PC-3 (cell line): ENCODE measurements around the gene FGD5. TPM values are rescaled to one million over a fixed set of nuclear protein-coding genes. Genes with fewer than 3 reads are reported as not detected.

Experiments used
- ATAC-seq: fragments of 200-7000 bp; cut with Tn5 transposase; 2 replicates; pipeline ENCODE4 v1.9.1; 2020; ENCODE audit warnings: mild to moderate bottlenecking, moderate library complexity
- BruUV-seq: library from RNA; stranded (reverse); fragments of 400-500 nt; replicated peaks from 2 replicates; lab custom pipeline; 2021; lab: Mats Ljungman, UMichigan
- CTCF ChIA-PET: fragments of 300-600 bp; sonication (Branson Sonifier 250); formaldehyde crosslinking; loops from one replicate; lab custom pipeline; 2022; ENCODE audit warnings: antibody characterized with exemption; lab: Charles Lee
- POLR2A ChIA-PET: fragments of 300-600 bp; sonication (Branson Sonifier 250); formaldehyde crosslinking; loops from one replicate; lab custom pipeline; 2022; ENCODE audit warnings: antibody characterized with exemption; ENCODE audit not compliant: unreplicated experiment; lab: Charles Lee
- DNase-seq: peaks from one replicate; pipeline ENCODE4 v3.0.0-alpha.2; 2015
- H2AFZ ChIP-seq: fragments of 300-600 bp; sonication (generic); 2 replicates; pipeline ENCODE4 v1.6.0; 2016; ENCODE audit warnings: antibody characterized with exemption, low read length
- H3F3A ChIP-seq: fragments of 300-600 bp; sonication (generic); one replicate; pipeline ENCODE4 v1.6.0; 2017; ENCODE audit warnings: antibody characterized with exemption, low read length, control low read depth, mild to moderate bottlenecking; ENCODE audit not compliant: unreplicated experiment
- H3K27ac ChIP-seq: fragments of 300-600 bp; sonication (generic); 2 replicates; pipeline ENCODE4 v1.5.1; 2016; ENCODE audit warnings: mild to moderate bottlenecking, low read length
- H3K27me3 ChIP-seq: fragments of 300-600 bp; sonication (generic); 2 replicates; pipeline ENCODE4 v1.6.1; 2016; ENCODE audit warnings: low read length, mixed read lengths
- H3K36me3 ChIP-seq: fragments of 300-600 bp; sonication (generic); 2 replicates; pipeline ENCODE4 v1.6.1; 2016; ENCODE audit warnings: low read depth, mixed run types, low read length, mixed read lengths
- H3K4me1 ChIP-seq: fragments of 300-600 bp; sonication (generic); 2 replicates; pipeline ENCODE4 v1.5.1; 2016; ENCODE audit warnings: low read length; ENCODE audit not compliant: insufficient read depth
- H3K4me2 ChIP-seq: fragments of 300-600 bp; sonication (generic); 2 replicates; pipeline ENCODE4 v1.6.0; 2016; ENCODE audit warnings: low read length
- H3K4me3 ChIP-seq: fragments of 300-600 bp; sonication (generic); 2 replicates; pipeline ENCODE4 v1.5.1; 2016; ENCODE audit warnings: mild to moderate bottlenecking, low read length, mixed read lengths
- H3K79me2 ChIP-seq: fragments of 300-600 bp; sonication (generic); 2 replicates; pipeline ENCODE4 v1.6.1; 2017; ENCODE audit warnings: low read length, mixed read lengths
- H3K9ac ChIP-seq: fragments of 300-600 bp; sonication (generic); 2 replicates; pipeline ENCODE4 v1.6.0; 2016; ENCODE audit warnings: mild to moderate bottlenecking, low read length
- H3K9me2 ChIP-seq: fragments of 300-600 bp; sonication (generic); replicated peaks from 2 replicates; pipeline ENCODE4 v1.6.1; 2016; ENCODE audit warnings: mixed run types, low read length, mixed read lengths
- H3K9me3 ChIP-seq: fragments of 300-600 bp; sonication (generic); 2 replicates; pipeline ENCODE4 v1.6.1; 2016; ENCODE audit warnings: low read length, mixed read lengths
- H4K20me1 ChIP-seq: fragments of 300-600 bp; sonication (generic); 2 replicates; pipeline ENCODE4 v1.6.1; 2016; ENCODE audit warnings: low read length, mixed read lengths
- EZH2 ChIP-seq: fragments of 300-600 bp; sonication (generic); IDR thresholded peaks from one replicate; pipeline ENCODE4 v1.6.1; 2017; ENCODE audit warnings: antibody characterized with exemption, mild to moderate bottlenecking, low read length; ENCODE audit not compliant: unreplicated experiment
- EZH2phosphoT487 ChIP-seq: fragments of 300-600 bp; sonication (generic); IDR thresholded peaks from 2 replicates; pipeline ENCODE4 v1.6.1; 2018; ENCODE audit warnings: mild to moderate bottlenecking, antibody characterized with exemption, low read length, borderline replicate concordance
- intact Hi-C: fragments of 100-400 bp; cut with micrococcal nuclease; formaldehyde crosslinking; loops from 2 replicates; pipeline ENCODE4 v1.9.0; 2023
- total RNA-seq: library from RNA; depleted of rRNA; stranded (reverse); fragments of >200 nt; gene quantifications from 2 replicates; pipeline ENCODE4 v1.2.3, GENCODE V29; 2014
- TF ChIP-seq, protein P1 (sequence below): fragments of 300-600 bp; sonication (generic); conservative IDR thresholded peaks from 2 replicates; pipeline ENCODE4 v1.5.1; 2017; ENCODE audit warnings: antibody characterized with exemption, low read depth, mild to moderate bottlenecking, low read length

FGD5 gene
- total RNA-seq, 1 experiment from 2014 or later, result not detected

DNA sequence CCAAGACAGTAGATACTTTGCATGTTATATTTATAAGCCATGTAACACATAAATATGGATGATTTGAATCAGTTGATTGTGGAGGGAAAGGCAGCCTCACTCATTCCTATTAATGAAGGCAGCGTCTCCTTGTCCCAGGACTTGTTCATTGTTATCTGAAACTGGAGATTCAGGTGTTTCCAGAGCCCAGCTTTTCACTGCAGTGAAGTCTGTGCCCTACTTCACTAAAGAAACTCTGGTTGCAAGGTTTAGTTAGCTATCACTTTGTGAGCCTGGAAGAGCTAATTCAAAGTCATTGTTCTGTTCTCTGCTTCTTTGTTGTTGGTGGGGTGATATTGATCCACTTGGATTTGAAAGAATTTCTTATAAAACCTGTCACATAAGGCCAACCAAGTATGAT, 138.4 kb downstream of the FGD5 start:
- no peaks in the 10 kb centered on the region for H3K9me3 ChIP-seq
- no TSS peak for BruUV-seq
- H3K27ac ChIP-seq, result no peak overlapping the region
- TF ChIP-seq EZH2phosphoT487 (no peak), EZH2 (no peak)
- TF ChIP-seq, protein P1, sequence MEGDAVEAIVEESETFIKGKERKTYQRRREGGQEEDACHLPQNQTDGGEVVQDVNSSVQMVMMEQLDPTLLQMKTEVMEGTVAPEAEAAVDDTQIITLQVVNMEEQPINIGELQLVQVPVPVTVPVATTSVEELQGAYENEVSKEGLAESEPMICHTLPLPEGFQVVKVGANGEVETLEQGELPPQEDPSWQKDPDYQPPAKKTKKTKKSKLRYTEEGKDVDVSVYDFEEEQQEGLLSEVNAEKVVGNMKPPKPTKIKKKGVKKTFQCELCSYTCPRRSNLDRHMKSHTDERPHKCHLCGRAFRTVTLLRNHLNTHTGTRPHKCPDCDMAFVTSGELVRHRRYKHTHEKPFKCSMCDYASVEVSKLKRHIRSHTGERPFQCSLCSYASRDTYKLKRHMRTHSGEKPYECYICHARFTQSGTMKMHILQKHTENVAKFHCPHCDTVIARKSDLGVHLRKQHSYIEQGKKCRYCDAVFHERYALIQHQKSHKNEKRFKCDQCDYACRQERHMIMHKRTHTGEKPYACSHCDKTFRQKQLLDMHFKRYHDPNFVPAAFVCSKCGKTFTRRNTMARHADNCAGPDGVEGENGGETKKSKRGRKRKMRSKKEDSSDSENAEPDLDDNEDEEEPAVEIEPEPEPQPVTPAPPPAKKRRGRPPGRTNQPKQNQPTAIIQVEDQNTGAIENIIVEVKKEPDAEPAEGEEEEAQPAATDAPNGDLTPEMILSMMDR, result no peak
- H3K27me3 ChIP-seq, result no peaks in the 10 kb centered on the region
- no peak for ATAC-seq
- no peak for DNase-seq
- CTCF ChIA-PET, result no interaction called here
- no peaks in the 10 kb centered on the region for H3K4me1 ChIP-seq
- no peak overlapping the region for H3K9ac ChIP-seq
- no peaks in the 10 kb centered on the region for H3K9me2 ChIP-seq
- H3F3A ChIP-seq, result no peaks in the 10 kb centered on the region
- POLR2A ChIA-PET, result no interaction called here
- H3K36me3 ChIP-seq, result peaks cover 12% of the 10 kb centered on the region; the same call in 1 of the 2 replicates
- no peak overlapping the region for H3K4me3 ChIP-seq
- H2AFZ ChIP-seq, result no peak overlapping the region
- no peaks in the 10 kb centered on the region for H4K20me1 ChIP-seq
- no peak overlapping the region for H3K4me2 ChIP-seq
- H3K79me2 ChIP-seq, result peaks cover 91% of the 10 kb centered on the region
- intact Hi-C loops, result no loop called here

DNA sequence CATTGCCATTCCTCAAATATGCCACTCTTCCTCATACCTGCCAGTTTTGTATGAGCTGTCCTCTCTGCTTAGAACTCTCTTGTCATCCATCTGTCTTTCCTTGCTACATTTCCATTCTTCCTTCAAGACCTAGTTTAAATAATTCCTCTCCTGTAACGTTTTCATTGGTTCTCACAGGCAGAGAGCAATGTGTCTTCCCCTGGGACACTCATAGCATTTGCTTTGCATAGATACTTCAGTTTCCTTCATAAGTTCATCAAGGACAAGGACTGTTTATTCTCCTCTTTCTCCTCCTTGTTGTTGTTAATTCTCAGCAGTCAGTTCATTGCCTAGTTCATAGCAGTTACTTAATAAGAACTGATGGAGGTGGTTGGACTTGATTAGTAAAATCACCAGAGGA, 139.2 kb downstream of the FGD5 start:
- TF ChIP-seq, protein P1, result no peak
- no peak for TF ChIP-seq EZH2phosphoT487
- no peak for TF ChIP-seq EZH2
- no peaks in the 10 kb centered on the region for H4K20me1 ChIP-seq

GRCh38 chr3:14959359-14959943, 140.7 kb downstream of the FGD5 start:
- ChIA-PET CTCF (no interaction called here), POLR2A (no interaction called here)
- no peak for DNase-seq
- H3K9ac ChIP-seq, result no peak overlapping the region
- no peak overlapping the region for H3K4me3 ChIP-seq
- intact Hi-C loops, result no loop called here
- no peak overlapping the region for H2AFZ ChIP-seq
- H4K20me1 ChIP-seq, result no peaks in the 10 kb centered on the region
- peaks cover 85% of the 10 kb centered on the region for H3K79me2 ChIP-seq
- no TSS peak for BruUV-seq
- TF ChIP-seq, protein P1, result no peak
- no peak for TF ChIP-seq EZH2phosphoT487
- no peak for TF ChIP-seq EZH2
- no peak overlapping the region for H3K4me2 ChIP-seq
- no peak for ATAC-seq
- no peak overlapping the region for H3K27ac ChIP-seq
- H3K36me3 ChIP-seq, result peaks cover 12% of the 10 kb centered on the region; the same call in 1 of the 2 replicates
- no peaks in the 10 kb centered on the region for H3K9me2 ChIP-seq
- no peaks in the 10 kb centered on the region for H3K9me3 ChIP-seq
- no peaks in the 10 kb centered on the region for H3K4me1 ChIP-seq
- no peaks in the 10 kb centered on the region for H3F3A ChIP-seq
- no peaks in the 10 kb centered on the region for H3K27me3 ChIP-seq

More for the DNA sequence above, 139.2 kb downstream of the FGD5 start:
- Histone ChIP-seq H3K79me2 (peaks cover 87% of the 10 kb centered on the region), H3K4me1 (no peaks in the 10 kb centered on the region), H3K27me3 (no peaks in the 10 kb centered on the region), H3K9me2 (no peaks in the 10 kb centered on the region), H3K9ac (no peak overlapping the region), H3F3A (no peaks in the 10 kb centered on the region), H3K9me3 (no peaks in the 10 kb centered on the region), H3K4me3 (no peak overlapping the region), H3K36me3 (peaks cover 12% of the 10 kb centered on the region; the same call in 1 of the 2 replicates), H3K4me2 (no peak overlapping the region), H2AFZ (no peak overlapping the region), H3K27ac (no peak overlapping the region)
- ChIA-PET CTCF (no interaction called here), POLR2A (no interaction called here)
- DNase-seq (no peak), ATAC-seq (no peak)
- BruUV-seq, result no TSS peak
- intact Hi-C loops, result no loop called here
